ENCODE results near the gene PRDM16.

DNA sequence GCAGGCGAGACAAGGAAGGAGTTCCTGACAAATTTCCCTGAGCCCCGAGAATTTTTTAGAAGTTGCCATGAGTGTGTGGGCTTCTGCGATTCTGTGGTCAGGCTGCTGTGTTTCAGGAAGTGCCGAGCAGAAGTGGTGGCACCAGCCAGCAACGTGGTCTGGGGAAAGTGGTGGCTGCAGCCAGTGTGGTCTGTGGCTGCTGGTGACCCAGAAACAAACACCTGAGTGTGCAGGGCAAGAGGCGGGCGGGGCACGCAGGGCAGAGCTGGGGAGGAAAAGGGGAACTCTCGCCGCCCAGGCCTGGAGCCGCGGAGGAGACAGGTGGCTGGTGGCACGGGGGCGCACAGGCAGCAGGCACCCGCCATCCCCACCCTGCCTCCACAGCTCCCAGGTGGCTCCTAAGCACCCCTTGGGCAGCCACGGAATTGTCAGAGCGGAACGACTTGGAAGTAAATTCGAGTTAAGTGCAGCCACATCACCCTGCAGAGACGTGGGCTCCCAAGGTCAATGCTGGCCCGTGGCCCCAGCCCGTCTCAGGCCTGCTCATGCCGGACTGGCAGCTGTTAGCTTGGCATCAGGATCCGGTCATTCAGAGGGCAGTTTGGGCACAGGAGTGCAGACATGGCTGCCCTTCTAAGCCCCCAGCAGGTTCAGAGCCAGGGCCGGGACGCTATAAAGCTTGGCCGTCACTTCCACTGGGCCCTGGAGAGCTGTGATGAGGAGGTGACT lies 25.1 kb downstream of the PRDM16 start:
- TF ChIP-seq, protein P1, sequence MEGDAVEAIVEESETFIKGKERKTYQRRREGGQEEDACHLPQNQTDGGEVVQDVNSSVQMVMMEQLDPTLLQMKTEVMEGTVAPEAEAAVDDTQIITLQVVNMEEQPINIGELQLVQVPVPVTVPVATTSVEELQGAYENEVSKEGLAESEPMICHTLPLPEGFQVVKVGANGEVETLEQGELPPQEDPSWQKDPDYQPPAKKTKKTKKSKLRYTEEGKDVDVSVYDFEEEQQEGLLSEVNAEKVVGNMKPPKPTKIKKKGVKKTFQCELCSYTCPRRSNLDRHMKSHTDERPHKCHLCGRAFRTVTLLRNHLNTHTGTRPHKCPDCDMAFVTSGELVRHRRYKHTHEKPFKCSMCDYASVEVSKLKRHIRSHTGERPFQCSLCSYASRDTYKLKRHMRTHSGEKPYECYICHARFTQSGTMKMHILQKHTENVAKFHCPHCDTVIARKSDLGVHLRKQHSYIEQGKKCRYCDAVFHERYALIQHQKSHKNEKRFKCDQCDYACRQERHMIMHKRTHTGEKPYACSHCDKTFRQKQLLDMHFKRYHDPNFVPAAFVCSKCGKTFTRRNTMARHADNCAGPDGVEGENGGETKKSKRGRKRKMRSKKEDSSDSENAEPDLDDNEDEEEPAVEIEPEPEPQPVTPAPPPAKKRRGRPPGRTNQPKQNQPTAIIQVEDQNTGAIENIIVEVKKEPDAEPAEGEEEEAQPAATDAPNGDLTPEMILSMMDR (IDR thresholded peaks at IDR 0.05; ENCODE audit: low read depth, low read length, missing input control), result no peak
- TF ChIP-seq, protein P2, sequence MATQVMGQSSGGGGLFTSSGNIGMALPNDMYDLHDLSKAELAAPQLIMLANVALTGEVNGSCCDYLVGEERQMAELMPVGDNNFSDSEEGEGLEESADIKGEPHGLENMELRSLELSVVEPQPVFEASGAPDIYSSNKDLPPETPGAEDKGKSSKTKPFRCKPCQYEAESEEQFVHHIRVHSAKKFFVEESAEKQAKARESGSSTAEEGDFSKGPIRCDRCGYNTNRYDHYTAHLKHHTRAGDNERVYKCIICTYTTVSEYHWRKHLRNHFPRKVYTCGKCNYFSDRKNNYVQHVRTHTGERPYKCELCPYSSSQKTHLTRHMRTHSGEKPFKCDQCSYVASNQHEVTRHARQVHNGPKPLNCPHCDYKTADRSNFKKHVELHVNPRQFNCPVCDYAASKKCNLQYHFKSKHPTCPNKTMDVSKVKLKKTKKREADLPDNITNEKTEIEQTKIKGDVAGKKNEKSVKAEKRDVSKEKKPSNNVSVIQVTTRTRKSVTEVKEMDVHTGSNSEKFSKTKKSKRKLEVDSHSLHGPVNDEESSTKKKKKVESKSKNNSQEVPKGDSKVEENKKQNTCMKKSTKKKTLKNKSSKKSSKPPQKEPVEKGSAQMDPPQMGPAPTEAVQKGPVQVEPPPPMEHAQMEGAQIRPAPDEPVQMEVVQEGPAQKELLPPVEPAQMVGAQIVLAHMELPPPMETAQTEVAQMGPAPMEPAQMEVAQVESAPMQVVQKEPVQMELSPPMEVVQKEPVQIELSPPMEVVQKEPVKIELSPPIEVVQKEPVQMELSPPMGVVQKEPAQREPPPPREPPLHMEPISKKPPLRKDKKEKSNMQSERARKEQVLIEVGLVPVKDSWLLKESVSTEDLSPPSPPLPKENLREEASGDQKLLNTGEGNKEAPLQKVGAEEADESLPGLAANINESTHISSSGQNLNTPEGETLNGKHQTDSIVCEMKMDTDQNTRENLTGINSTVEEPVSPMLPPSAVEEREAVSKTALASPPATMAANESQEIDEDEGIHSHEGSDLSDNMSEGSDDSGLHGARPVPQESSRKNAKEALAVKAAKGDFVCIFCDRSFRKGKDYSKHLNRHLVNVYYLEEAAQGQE (IDR thresholded peaks at IDR 0.05), result no peak
- TF ChIP-seq SP1 (IDR thresholded peaks at IDR 0.05), result no peak
- TF ChIP-seq, protein P3, sequence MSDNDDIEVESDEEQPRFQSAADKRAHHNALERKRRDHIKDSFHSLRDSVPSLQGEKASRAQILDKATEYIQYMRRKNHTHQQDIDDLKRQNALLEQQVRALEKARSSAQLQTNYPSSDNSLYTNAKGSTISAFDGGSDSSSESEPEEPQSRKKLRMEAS (IDR thresholded peaks at IDR 0.05), result no peak
- TF ChIP-seq JUND (IDR thresholded peaks at IDR 0.05), result no peak
- no peak for TF ChIP-seq HNF4A (conservative IDR thresholded peaks at IDR 0.05)
- no peak for TF ChIP-seq TAF1 (conservative IDR thresholded peaks at IDR 0.05)
- TF ChIP-seq GABPA (IDR thresholded peaks at IDR 0.05 in 1 of 2, conservative IDR thresholded peaks at IDR 0.05 in 1 of 2), result no peak
- TF ChIP-seq, protein P4, sequence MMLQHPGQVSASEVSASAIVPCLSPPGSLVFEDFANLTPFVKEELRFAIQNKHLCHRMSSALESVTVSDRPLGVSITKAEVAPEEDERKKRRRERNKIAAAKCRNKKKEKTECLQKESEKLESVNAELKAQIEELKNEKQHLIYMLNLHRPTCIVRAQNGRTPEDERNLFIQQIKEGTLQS (IDR thresholded peaks at IDR 0.05), result no peak
- no peak for TF ChIP-seq RAD21 (IDR thresholded peaks at IDR 0.05)
- TF ChIP-seq, protein P5, sequence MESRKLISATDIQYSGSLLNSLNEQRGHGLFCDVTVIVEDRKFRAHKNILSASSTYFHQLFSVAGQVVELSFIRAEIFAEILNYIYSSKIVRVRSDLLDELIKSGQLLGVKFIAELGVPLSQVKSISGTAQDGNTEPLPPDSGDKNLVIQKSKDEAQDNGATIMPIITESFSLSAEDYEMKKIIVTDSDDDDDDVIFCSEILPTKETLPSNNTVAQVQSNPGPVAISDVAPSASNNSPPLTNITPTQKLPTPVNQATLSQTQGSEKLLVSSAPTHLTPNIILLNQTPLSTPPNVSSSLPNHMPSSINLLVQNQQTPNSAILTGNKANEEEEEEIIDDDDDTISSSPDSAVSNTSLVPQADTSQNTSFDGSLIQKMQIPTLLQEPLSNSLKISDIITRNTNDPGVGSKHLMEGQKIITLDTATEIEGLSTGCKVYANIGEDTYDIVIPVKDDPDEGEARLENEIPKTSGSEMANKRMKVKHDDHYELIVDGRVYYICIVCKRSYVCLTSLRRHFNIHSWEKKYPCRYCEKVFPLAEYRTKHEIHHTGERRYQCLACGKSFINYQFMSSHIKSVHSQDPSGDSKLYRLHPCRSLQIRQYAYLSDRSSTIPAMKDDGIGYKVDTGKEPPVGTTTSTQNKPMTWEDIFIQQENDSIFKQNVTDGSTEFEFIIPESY (IDR thresholded peaks at IDR 0.05), result no peak
- no peak for TF ChIP-seq YY1 (IDR thresholded peaks at IDR 0.05)
- no peak for TF ChIP-seq HNF4G (IDR thresholded peaks at IDR 0.05)
